ENCODE measurements around the gene ADAM10.

Gene ADAM10

GRCh38 chr15:58549013-58549784 is 200.3 kb downstream of the ADAM10 start:
- no peak for FAIRE-seq

- FAIRE-seq = no peak
Observed at GRCh38 chr15:58548308-58549012, 201.0 kb downstream of the ADAM10 start.

- FAIRE-seq = no peak
Observed at GRCh38 chr15:58547628-58548307, 201.7 kb downstream of the ADAM10 start.

- FAIRE-seq = no peak
Observed at GRCh38 chr15:58546635-58547627, 202.6 kb downstream of the ADAM10 start.

GRCh38 chr15:58546066-58546591 is 203.4 kb downstream of the ADAM10 start:
- FAIRE-seq = no peak

- no peak for FAIRE-seq
Observed at GRCh38 chr15:58545307-58546065, 204.0 kb downstream of the ADAM10 start.

DNA sequence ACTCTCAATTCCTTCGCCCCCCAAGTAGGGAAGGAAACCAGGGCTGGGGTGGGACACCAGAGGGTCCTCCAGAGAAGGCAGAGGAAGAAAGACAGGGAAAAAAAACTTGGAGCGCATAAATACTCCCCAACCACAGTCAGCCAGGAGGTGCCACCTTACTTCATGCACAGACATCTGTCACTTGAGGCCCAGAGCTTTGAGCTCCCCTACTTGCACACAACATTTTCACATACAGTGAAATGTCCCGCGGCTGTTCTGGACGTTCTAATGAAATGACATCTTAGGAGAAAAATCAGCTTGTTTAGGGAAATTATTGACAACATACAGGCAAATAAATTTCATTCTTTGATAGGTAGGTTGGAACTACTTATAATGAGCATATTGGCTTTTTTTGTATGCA is 204.8 kb downstream of the ADAM10 start:
- no peak for FAIRE-seq

DNA sequence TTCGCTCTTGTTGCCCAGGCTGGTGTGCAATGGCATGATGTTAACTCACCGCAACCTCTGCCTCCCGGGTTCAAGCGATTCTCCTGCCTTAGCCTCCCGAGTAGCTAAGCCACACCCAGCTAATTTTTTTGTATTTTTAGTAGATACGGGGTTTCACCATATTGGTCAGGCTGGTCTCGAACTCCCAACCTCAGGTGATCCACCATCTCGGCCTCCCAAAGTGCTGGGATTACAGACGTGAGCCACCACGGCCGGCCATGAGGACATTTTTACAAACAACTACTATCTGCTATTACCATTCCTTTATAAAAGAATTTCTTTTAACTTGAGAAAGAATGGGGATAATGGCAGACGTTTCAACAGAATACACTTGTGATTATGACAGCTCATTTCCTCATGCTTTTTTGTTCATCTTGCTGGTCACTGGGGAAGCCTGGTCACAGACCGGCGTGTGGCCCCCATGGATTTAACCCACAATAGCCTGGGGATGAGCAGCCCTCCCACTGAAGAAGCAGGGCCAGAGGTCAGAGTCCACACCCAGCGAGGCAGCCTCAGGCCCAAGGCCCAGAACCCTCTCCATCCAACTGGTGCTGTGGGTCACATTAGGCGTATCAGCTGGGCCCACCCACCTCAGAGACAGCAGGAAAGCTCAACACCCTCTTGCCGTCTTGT is 205.7 kb downstream of the ADAM10 start:
- no peak for FAIRE-seq

DNA sequence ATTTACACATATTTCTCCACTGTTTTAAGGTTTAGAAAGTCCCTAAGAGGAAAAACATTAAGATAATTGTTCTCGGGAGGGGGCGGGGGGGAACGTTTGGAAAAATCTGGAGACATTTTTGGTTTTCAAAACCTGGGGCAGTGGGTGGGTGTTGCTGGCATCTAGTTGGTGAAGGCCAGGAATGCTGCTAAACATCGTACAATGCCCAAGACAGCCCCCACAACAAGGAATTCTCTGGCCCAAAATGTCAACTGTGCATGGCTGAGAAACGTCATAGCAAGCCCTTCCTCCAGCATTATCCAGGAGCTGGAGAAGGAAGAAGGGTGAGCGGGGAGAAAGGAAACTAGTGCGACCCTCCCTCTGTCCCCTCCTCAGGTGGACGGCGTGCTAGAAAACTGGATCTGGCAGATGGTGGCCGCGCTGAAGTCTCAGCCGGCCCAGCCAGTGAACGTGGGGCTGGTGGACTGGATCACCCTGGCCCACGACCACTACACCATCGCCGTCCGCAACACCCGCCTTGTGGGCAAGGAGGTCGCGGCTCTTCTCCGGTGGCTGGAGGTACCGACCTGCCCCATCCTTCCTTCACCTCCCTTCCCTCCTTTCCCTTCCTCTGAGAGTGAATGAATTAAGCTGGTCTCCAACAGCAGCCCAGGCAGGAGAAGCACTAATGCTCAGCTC is 208.0 kb downstream of the ADAM10 start:
- FAIRE-seq = no peak

DNA sequence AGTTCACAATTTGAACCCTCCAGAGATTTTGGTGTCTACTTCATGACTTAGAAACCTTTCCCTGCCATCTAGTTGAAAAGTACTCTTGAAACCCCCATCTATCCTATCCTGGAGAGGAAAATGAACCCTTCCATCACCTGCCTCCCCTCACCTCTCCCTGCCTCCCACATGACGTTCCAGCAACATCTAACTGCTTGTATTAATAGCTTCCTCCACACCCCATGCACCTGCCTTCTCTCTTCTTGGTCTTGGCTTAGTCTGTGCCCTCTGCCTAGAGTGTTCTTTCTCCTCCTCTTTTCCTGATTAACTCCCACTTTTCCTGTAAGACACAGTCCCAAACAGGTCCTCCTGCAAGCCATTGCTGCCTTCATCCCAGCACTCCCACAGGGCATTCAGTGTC is 210.0 kb downstream of the ADAM10 start:
- no peak for FAIRE-seq

- FAIRE-seq = no peak
Observed at GRCh38 chr15:58538901-58539300, 210.6 kb downstream of the ADAM10 start.
